ENCODE results near the gene EHBP1.

DNA sequence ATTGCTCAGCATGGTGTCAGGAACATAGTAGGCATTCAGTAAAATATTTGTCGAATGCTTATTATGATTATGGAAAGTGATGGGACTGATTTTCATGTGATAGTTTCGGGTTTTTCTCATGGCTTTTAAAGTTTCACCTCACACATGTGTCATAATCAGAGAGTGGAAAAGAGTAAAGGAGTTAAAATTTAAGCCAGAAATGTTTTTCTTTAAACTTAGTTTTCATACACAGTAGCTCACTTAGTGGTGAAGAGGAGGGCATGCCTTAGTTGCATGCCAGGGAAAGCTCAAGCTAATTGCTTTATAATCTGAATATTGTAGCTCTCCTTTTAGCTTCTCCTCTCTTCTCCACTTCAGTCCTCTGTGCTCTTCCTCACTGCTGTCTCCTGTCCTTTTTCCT lies 38.0 kb downstream of the EHBP1 start:
- no peak for TF ChIP-seq POLR2AphosphoS5 (IDR thresholded peaks at IDR 0.05; ENCODE audit: low read depth, low read length)
- TF ChIP-seq, protein P1, sequence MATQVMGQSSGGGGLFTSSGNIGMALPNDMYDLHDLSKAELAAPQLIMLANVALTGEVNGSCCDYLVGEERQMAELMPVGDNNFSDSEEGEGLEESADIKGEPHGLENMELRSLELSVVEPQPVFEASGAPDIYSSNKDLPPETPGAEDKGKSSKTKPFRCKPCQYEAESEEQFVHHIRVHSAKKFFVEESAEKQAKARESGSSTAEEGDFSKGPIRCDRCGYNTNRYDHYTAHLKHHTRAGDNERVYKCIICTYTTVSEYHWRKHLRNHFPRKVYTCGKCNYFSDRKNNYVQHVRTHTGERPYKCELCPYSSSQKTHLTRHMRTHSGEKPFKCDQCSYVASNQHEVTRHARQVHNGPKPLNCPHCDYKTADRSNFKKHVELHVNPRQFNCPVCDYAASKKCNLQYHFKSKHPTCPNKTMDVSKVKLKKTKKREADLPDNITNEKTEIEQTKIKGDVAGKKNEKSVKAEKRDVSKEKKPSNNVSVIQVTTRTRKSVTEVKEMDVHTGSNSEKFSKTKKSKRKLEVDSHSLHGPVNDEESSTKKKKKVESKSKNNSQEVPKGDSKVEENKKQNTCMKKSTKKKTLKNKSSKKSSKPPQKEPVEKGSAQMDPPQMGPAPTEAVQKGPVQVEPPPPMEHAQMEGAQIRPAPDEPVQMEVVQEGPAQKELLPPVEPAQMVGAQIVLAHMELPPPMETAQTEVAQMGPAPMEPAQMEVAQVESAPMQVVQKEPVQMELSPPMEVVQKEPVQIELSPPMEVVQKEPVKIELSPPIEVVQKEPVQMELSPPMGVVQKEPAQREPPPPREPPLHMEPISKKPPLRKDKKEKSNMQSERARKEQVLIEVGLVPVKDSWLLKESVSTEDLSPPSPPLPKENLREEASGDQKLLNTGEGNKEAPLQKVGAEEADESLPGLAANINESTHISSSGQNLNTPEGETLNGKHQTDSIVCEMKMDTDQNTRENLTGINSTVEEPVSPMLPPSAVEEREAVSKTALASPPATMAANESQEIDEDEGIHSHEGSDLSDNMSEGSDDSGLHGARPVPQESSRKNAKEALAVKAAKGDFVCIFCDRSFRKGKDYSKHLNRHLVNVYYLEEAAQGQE (IDR thresholded peaks at IDR 0.05; ENCODE audit: insufficient read depth in 1 of 2, low read depth in 2 of 2, low read length in 2 of 2), result no peak
- TF ChIP-seq SIN3A (IDR thresholded peaks at IDR 0.05; ENCODE audit: borderline replicate concordance, insufficient read depth, low read length), result no peak
- no peak for TF ChIP-seq TAF1 (IDR thresholded peaks at IDR 0.05; ENCODE audit: borderline replicate concordance, insufficient read depth, low read length)
- no peak for TF ChIP-seq FOXP2 (optimal IDR thresholded peaks at IDR 0.05; ENCODE audit: borderline replicate concordance, extremely low read depth, extremely low read length, insufficient read depth)
